ENCODE measurements around the gene CACNA1S. TPM values are rescaled to one million over a fixed set of nuclear protein-coding genes. Genes with fewer than 3 reads are reported as not detected.

CACNA1S gene
- total RNA-seq, 1 experiment from 2014 or later = not detected

- no peak for DNase-seq
- Histone ChIP-seq H3K27ac (ENCODE audit: low read length) (no peak overlapping the region), H3K9me3 (ENCODE audit: low read length) (no peaks in the 10 kb centered on the region), H4K20me1 (ENCODE audit: insufficient read depth, low read depth, low read length) (no peaks in the 10 kb centered on the region), H3K27me3 (ENCODE audit: low read length) (no peaks in the 10 kb centered on the region), H3K79me2 (ENCODE audit: low read length) (no peaks in the 10 kb centered on the region), H3K9ac (ENCODE audit: low read length) (no peak overlapping the region), H3K9me2 (replicated peaks; ENCODE audit: insufficient read depth, low read length) (no peaks in the 10 kb centered on the region), H2AFZ (ENCODE audit: low read length) (no peak overlapping the region), H3K4me1 (ENCODE audit: low read length) (no peaks in the 10 kb centered on the region), H3K36me3 (ENCODE audit: insufficient read depth, low read length) (no peaks in the 10 kb centered on the region), H3K4me2 (ENCODE audit: low read depth, low read length, poor library complexity, severe bottlenecking) (no peak overlapping the region), H3K4me3 (ENCODE audit: low read length) (no peak overlapping the region)
Measured at GRCh38 chr1:201127755-201128455, 15.7 kb upstream of the CACNA1S start.

- no peak within 1 kb of the TSS for H3K4me3 ChIP-seq (ENCODE audit: low read length)
- no peak within 1 kb of the TSS for H3K4me2 ChIP-seq (ENCODE audit: low read depth, low read length, poor library complexity, severe bottlenecking)
- no peaks in the 10 kb centered on the region for H3K4me1 ChIP-seq (ENCODE audit: low read length)
- H4K20me1 ChIP-seq (ENCODE audit: insufficient read depth, low read depth, low read length) = no peaks in the 10 kb centered on the region
- DNase-seq = no peak
- H3K79me2 ChIP-seq (ENCODE audit: low read length) = no peaks in the 10 kb centered on the region
- H3K36me3 ChIP-seq (ENCODE audit: insufficient read depth, low read length) = no peaks in the 10 kb centered on the region
- no peak within 1 kb of the TSS for H3K9ac ChIP-seq (ENCODE audit: low read length)
- H3K9me2 ChIP-seq (replicated peaks; ENCODE audit: insufficient read depth, low read length) = no peaks in the 10 kb centered on the region
- no peak within 1 kb of the TSS for H2AFZ ChIP-seq (ENCODE audit: low read length)
- no peaks in the 10 kb centered on the region for H3K9me3 ChIP-seq (ENCODE audit: low read length)
- no peak within 1 kb of the TSS for H3K27ac ChIP-seq (ENCODE audit: low read length)
- no peaks in the 10 kb centered on the region for H3K27me3 ChIP-seq (ENCODE audit: low read length)
Measured at GRCh38 chr1:201126832-201127754, 14.9 kb upstream of the CACNA1S start, which contains the start of gene ASCL5. ASCL5 (minus strand) TSS chr1:201127184; CDS start chr1:201115372, 11,812 bp downstream.

- no peak overlapping the region for H3K9ac ChIP-seq (ENCODE audit: low read length)
- H3K27me3 ChIP-seq (ENCODE audit: low read length) = no peaks in the 10 kb centered on the region
- no peaks in the 10 kb centered on the region for H3K9me3 ChIP-seq (ENCODE audit: low read length)
- no peak overlapping the region for H3K4me3 ChIP-seq (ENCODE audit: low read length)
- DNase-seq = no peak
- H3K27ac ChIP-seq (ENCODE audit: low read length) = no peak overlapping the region
- H3K79me2 ChIP-seq (ENCODE audit: low read length) = no peaks in the 10 kb centered on the region
- no peak overlapping the region for H3K4me2 ChIP-seq (ENCODE audit: low read depth, low read length, poor library complexity, severe bottlenecking)
- no peaks in the 10 kb centered on the region for H3K36me3 ChIP-seq (ENCODE audit: insufficient read depth, low read length)
- no peaks in the 10 kb centered on the region for H3K9me2 ChIP-seq (replicated peaks; ENCODE audit: insufficient read depth, low read length)
- H4K20me1 ChIP-seq (ENCODE audit: insufficient read depth, low read depth, low read length) = no peaks in the 10 kb centered on the region
- H2AFZ ChIP-seq (ENCODE audit: low read length) = no peak overlapping the region
- no peaks in the 10 kb centered on the region for H3K4me1 ChIP-seq (ENCODE audit: low read length)
Measured at GRCh38 chr1:201126463-201126831, 14.2 kb upstream of the CACNA1S start.

GRCh38 chr1:201125800-201126199, 13.6 kb upstream of the CACNA1S start:
- Histone ChIP-seq H3K36me3 (ENCODE audit: insufficient read depth, low read length) (no peaks in the 10 kb centered on the region), H3K27ac (ENCODE audit: low read length) (no peak overlapping the region), H3K4me3 (ENCODE audit: low read length) (no peak overlapping the region), H2AFZ (ENCODE audit: low read length) (no peak overlapping the region), H3K4me2 (ENCODE audit: low read depth, low read length, poor library complexity, severe bottlenecking) (no peak overlapping the region), H3K27me3 (ENCODE audit: low read length) (no peaks in the 10 kb centered on the region), H3K9ac (ENCODE audit: low read length) (no peak overlapping the region), H3K9me2 (replicated peaks; ENCODE audit: insufficient read depth, low read length) (no peaks in the 10 kb centered on the region), H3K4me1 (ENCODE audit: low read length) (no peaks in the 10 kb centered on the region), H4K20me1 (ENCODE audit: insufficient read depth, low read depth, low read length) (no peaks in the 10 kb centered on the region), H3K9me3 (ENCODE audit: low read length) (no peaks in the 10 kb centered on the region), H3K79me2 (ENCODE audit: low read length) (no peaks in the 10 kb centered on the region)
- DNase-seq = no peak

GRCh38 chr1:201125019-201125418, 12.8 kb upstream of the CACNA1S start:
- no peak overlapping the region for H3K27ac ChIP-seq (ENCODE audit: low read length)
- peaks cover under 1% of the 10 kb centered on the region; the same call in 1 of the 2 replicates for H3K4me1 ChIP-seq (ENCODE audit: low read length)
- no peaks in the 10 kb centered on the region for H3K79me2 ChIP-seq (ENCODE audit: low read length)
- no peaks in the 10 kb centered on the region for H4K20me1 ChIP-seq (ENCODE audit: insufficient read depth, low read depth, low read length)
- H3K9me2 ChIP-seq (replicated peaks; ENCODE audit: insufficient read depth, low read length) = no peaks in the 10 kb centered on the region
- H3K9me3 ChIP-seq (ENCODE audit: low read length) = no peaks in the 10 kb centered on the region
- H3K27me3 ChIP-seq (ENCODE audit: low read length) = no peaks in the 10 kb centered on the region
- no peaks in the 10 kb centered on the region for H3K36me3 ChIP-seq (ENCODE audit: insufficient read depth, low read length)
- no peak overlapping the region for H2AFZ ChIP-seq (ENCODE audit: low read length)
- H3K4me2 ChIP-seq (ENCODE audit: low read depth, low read length, poor library complexity, severe bottlenecking) = no peak overlapping the region
- no peak overlapping the region for H3K9ac ChIP-seq (ENCODE audit: low read length)
- no peak overlapping the region for H3K4me3 ChIP-seq (ENCODE audit: low read length)
- no peak for DNase-seq

GRCh38 chr1:201123866-201124265, 11.6 kb upstream of the CACNA1S start:
- Histone ChIP-seq H3K9ac (ENCODE audit: low read length) (no peak overlapping the region), H3K9me2 (replicated peaks; ENCODE audit: insufficient read depth, low read length) (no peaks in the 10 kb centered on the region), H3K4me2 (ENCODE audit: low read depth, low read length, poor library complexity, severe bottlenecking) (no peak overlapping the region), H3K9me3 (ENCODE audit: low read length) (no peaks in the 10 kb centered on the region), H3K4me3 (ENCODE audit: low read length) (no peak overlapping the region), H3K27ac (ENCODE audit: low read length) (no peak overlapping the region), H3K79me2 (ENCODE audit: low read length) (no peaks in the 10 kb centered on the region), H3K36me3 (ENCODE audit: insufficient read depth, low read length) (no peaks in the 10 kb centered on the region), H3K4me1 (ENCODE audit: low read length) (peaks cover 8% of the 10 kb centered on the region), H2AFZ (ENCODE audit: low read length) (no peak overlapping the region), H3K27me3 (ENCODE audit: low read length) (no peaks in the 10 kb centered on the region), H4K20me1 (ENCODE audit: insufficient read depth, low read depth, low read length) (no peaks in the 10 kb centered on the region; the same call in 1 of the 2 replicates)
- no peak for DNase-seq

GRCh38 chr1:201122321-201122957, 10.2 kb upstream of the CACNA1S start:
- no peaks in the 10 kb centered on the region for H3K36me3 ChIP-seq (ENCODE audit: insufficient read depth, low read length)
- no peak overlapping the region for H3K4me2 ChIP-seq (ENCODE audit: low read depth, low read length, poor library complexity, severe bottlenecking)
- H4K20me1 ChIP-seq (ENCODE audit: insufficient read depth, low read depth, low read length) = no peaks in the 10 kb centered on the region; the same call in 1 of the 2 replicates
- no peak for DNase-seq
- no peaks in the 10 kb centered on the region for H3K27me3 ChIP-seq (ENCODE audit: low read length)
- no peaks in the 10 kb centered on the region for H3K79me2 ChIP-seq (ENCODE audit: low read length)
- no peak overlapping the region for H2AFZ ChIP-seq (ENCODE audit: low read length)
- no peak overlapping the region for H3K9ac ChIP-seq (ENCODE audit: low read length)
- no peak overlapping the region for H3K27ac ChIP-seq (ENCODE audit: low read length)
- peaks cover 8% of the 10 kb centered on the region for H3K4me1 ChIP-seq (ENCODE audit: low read length)
- H3K9me3 ChIP-seq (ENCODE audit: low read length) = no peaks in the 10 kb centered on the region
- no peaks in the 10 kb centered on the region for H3K9me2 ChIP-seq (replicated peaks; ENCODE audit: insufficient read depth, low read length)
- H3K4me3 ChIP-seq (ENCODE audit: low read length) = no peak overlapping the region

Data from Karpas-422 (cell line).